Measurements from ENCODE around the gene MERTK. TPM values are rescaled to one million over a fixed set of nuclear protein-coding genes. Genes with fewer than 3 reads are reported as not detected.

MERTK gene
- total RNA-seq, 1 experiment from 2014 or later, result 2.5 TPM

DNA sequence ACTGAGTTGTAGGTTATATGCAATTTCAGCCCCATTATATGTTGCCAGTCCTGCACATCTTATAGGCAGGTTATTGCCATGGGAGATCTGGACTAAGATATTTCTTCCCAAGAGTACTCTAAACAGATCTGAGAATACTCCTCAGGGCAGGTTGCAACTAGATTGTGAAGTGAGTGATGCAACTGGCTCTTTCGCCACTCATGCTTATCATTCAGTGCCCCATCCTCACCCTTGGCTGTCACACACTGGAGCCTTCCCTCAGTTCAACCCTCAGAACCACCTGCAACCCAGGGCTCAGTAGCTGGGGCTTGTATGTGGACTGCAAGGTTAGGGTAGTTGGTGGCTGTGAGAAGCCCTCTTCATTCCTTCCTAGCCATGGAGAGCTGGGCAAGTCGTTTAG is 14.1 kb downstream of the MERTK start:
- no peaks in the 10 kb centered on the region for H3K4me1 ChIP-seq (ENCODE audit: insufficient read depth, low read length)
- intact Hi-C loops (cut with micrococcal nuclease), result no loop called here
- no peaks in the 10 kb centered on the region for H3K9me2 ChIP-seq (replicated peaks; ENCODE audit: low read length)
- no peak overlapping the region for H3K9ac ChIP-seq (ENCODE audit: low read length)
- POLR2A ChIA-PET (ENCODE audit: unreplicated experiment), result no interaction called here
- DNase-seq (no peak), ATAC-seq (no peak)
- no TSS peak for BruUV-seq (replicated peaks)
- H3K27ac ChIP-seq (ENCODE audit: low read length), result no peak overlapping the region
- H3K36me3 ChIP-seq (ENCODE audit: low read depth, low read length), result no peaks in the 10 kb centered on the region
- H3K79me2 ChIP-seq (ENCODE audit: low read length), result no peaks in the 10 kb centered on the region
- no peaks in the 10 kb centered on the region for H4K20me1 ChIP-seq (ENCODE audit: low read length)
- CTCF ChIA-PET, result no interaction called here
- H3K9me3 ChIP-seq (ENCODE audit: low read length), result no peaks in the 10 kb centered on the region
- TF ChIP-seq, protein P1, sequence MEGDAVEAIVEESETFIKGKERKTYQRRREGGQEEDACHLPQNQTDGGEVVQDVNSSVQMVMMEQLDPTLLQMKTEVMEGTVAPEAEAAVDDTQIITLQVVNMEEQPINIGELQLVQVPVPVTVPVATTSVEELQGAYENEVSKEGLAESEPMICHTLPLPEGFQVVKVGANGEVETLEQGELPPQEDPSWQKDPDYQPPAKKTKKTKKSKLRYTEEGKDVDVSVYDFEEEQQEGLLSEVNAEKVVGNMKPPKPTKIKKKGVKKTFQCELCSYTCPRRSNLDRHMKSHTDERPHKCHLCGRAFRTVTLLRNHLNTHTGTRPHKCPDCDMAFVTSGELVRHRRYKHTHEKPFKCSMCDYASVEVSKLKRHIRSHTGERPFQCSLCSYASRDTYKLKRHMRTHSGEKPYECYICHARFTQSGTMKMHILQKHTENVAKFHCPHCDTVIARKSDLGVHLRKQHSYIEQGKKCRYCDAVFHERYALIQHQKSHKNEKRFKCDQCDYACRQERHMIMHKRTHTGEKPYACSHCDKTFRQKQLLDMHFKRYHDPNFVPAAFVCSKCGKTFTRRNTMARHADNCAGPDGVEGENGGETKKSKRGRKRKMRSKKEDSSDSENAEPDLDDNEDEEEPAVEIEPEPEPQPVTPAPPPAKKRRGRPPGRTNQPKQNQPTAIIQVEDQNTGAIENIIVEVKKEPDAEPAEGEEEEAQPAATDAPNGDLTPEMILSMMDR (conservative IDR thresholded peaks at IDR 0.05; ENCODE audit: low read depth, low read length), result no peak
- no peak for TF ChIP-seq EZH2 (IDR thresholded peaks at IDR 0.05; ENCODE audit: low read length, unreplicated experiment)
- TF ChIP-seq EZH2phosphoT487 (IDR thresholded peaks at IDR 0.05; ENCODE audit: borderline replicate concordance, low read length), result no peak
- H3K27me3 ChIP-seq (ENCODE audit: low read length), result no peaks in the 10 kb centered on the region
- H2AFZ ChIP-seq (ENCODE audit: low read length), result no peak overlapping the region
- no peak overlapping the region for H3K4me2 ChIP-seq (ENCODE audit: low read length)
- no peak overlapping the region for H3K4me3 ChIP-seq (ENCODE audit: low read length)
- H3F3A ChIP-seq (ENCODE audit: low read length, unreplicated experiment), result no peaks in the 10 kb centered on the region

DNA sequence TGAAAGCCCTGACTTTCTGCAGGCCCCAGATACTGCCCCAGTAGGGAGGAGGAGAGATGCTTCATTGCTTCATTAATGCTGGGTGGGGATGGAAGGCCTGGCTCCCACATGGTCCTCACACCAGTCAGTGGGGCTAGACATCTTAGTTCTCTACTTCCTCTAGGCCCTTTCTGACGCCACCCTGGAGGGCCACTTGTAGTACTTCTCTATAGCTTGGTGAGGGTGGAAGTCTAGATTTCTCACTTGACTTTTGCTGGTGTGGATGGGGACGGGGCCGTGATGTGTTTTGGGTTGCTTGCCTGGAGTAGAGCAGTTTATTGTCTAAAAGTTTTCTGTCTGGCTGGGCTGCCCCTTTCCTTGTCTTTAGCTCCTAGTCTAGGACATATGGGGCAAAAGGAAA is 18.7 kb downstream of the MERTK start:
- CTCF ChIA-PET, result no interaction called here
- ATAC-seq (no peak), DNase-seq (no peak)
- H3K79me2 ChIP-seq (ENCODE audit: low read length), result no peaks in the 10 kb centered on the region
- no peak overlapping the region for H3K4me2 ChIP-seq (ENCODE audit: low read length)
- H2AFZ ChIP-seq (ENCODE audit: low read length), result no peak overlapping the region
- intact Hi-C loops (cut with micrococcal nuclease), result no loop called here
- no peaks in the 10 kb centered on the region for H4K20me1 ChIP-seq (ENCODE audit: low read length)
- H3K9me2 ChIP-seq (replicated peaks; ENCODE audit: low read length), result no peaks in the 10 kb centered on the region
- no peak overlapping the region for H3K27ac ChIP-seq (ENCODE audit: low read length)
- no peaks in the 10 kb centered on the region for H3K9me3 ChIP-seq (ENCODE audit: low read length)
- H3K4me3 ChIP-seq (ENCODE audit: low read length), result no peak overlapping the region
- no peaks in the 10 kb centered on the region for H3K36me3 ChIP-seq (ENCODE audit: low read depth, low read length)
- no peak overlapping the region for H3K9ac ChIP-seq (ENCODE audit: low read length)
- TF ChIP-seq, protein P1 (conservative IDR thresholded peaks at IDR 0.05; ENCODE audit: low read depth, low read length), result no peak
- TF ChIP-seq EZH2phosphoT487 (IDR thresholded peaks at IDR 0.05; ENCODE audit: borderline replicate concordance, low read length) (no peak), EZH2 (IDR thresholded peaks at IDR 0.05; ENCODE audit: low read length, unreplicated experiment) (no peak)
- no peaks in the 10 kb centered on the region for H3F3A ChIP-seq (ENCODE audit: low read length, unreplicated experiment)
- no peaks in the 10 kb centered on the region for H3K27me3 ChIP-seq (ENCODE audit: low read length)
- POLR2A ChIA-PET (ENCODE audit: unreplicated experiment), result no interaction called here
- H3K4me1 ChIP-seq (ENCODE audit: insufficient read depth, low read length), result peaks cover 17% of the 10 kb centered on the region
- no TSS peak for BruUV-seq (replicated peaks)

DNA sequence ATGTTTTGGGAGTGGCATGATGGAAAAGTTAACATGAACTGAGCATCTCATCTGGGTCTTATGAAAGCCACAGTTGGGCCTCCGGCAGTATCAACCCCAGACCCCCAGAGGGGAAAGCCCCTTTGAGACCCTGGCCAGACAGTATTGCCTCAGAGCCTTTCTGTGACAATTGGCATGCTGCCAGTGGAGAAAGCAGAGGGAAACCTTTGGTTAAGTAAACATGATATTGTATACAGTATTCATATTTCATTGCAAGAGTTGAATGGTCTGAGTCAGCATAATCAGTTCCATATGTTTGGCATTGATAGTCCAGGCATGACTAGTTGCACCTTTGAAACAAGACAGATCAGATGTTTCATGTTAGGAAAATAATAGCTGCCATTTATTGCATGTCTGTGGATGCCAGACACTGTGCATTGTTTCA is 20.0 kb downstream of the MERTK start:
- DNase-seq, result peak; percentile 51
- Histone ChIP-seq H3K36me3 (ENCODE audit: low read depth, low read length) (no peaks in the 10 kb centered on the region), H3K4me3 (ENCODE audit: low read length) (no peak overlapping the region), H3F3A (ENCODE audit: low read length, unreplicated experiment) (no peaks in the 10 kb centered on the region), H3K4me2 (ENCODE audit: low read length) (no peak overlapping the region), H3K9me3 (ENCODE audit: low read length) (no peaks in the 10 kb centered on the region), H3K27ac (ENCODE audit: low read length) (no peak overlapping the region), H3K79me2 (ENCODE audit: low read length) (no peaks in the 10 kb centered on the region), H3K4me1 (ENCODE audit: insufficient read depth, low read length) (peaks cover 17% of the 10 kb centered on the region), H4K20me1 (ENCODE audit: low read length) (no peaks in the 10 kb centered on the region), H2AFZ (ENCODE audit: low read length) (no peak overlapping the region), H3K9ac (ENCODE audit: low read length) (no peak overlapping the region), H3K9me2 (replicated peaks; ENCODE audit: low read length) (no peaks in the 10 kb centered on the region), H3K27me3 (ENCODE audit: low read length) (no peaks in the 10 kb centered on the region)
- POLR2A ChIA-PET (ENCODE audit: unreplicated experiment), result no interaction called here
- TF ChIP-seq EZH2 (IDR thresholded peaks at IDR 0.05; ENCODE audit: low read length, unreplicated experiment), result no peak
- no peak for TF ChIP-seq EZH2phosphoT487 (IDR thresholded peaks at IDR 0.05; ENCODE audit: borderline replicate concordance, low read length)
- TF ChIP-seq, protein P1 (conservative IDR thresholded peaks at IDR 0.05; ENCODE audit: low read depth, low read length), result no peak
- CTCF ChIA-PET, result no interaction called here
- ATAC-seq, result no peak
- intact Hi-C loops (cut with micrococcal nuclease), result no loop called here
- no TSS peak for BruUV-seq (replicated peaks)
